Measurements from ENCODE around the gene HADHA.

DNA sequence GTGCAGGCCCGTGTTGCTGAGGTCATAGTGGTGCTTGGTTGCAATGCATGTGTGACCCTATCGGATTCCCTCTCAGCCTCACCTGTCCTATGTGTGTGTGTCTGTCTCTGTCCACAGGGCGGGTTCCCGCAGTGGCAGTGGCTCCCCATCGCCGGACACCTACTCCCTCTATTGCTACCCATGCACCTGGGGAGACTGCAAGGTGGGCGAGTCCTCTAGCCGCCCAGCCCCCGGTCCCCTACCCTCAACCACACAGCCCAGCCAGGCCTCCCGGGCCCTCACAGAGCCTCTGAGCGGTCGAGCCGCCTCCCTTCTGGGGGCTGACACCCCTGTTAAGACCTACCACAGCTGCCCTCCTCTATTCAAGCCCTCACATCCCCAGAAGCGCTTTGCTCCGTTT, 57.3 kb downstream of the HADHA start:
- TF ChIP-seq, protein P1, sequence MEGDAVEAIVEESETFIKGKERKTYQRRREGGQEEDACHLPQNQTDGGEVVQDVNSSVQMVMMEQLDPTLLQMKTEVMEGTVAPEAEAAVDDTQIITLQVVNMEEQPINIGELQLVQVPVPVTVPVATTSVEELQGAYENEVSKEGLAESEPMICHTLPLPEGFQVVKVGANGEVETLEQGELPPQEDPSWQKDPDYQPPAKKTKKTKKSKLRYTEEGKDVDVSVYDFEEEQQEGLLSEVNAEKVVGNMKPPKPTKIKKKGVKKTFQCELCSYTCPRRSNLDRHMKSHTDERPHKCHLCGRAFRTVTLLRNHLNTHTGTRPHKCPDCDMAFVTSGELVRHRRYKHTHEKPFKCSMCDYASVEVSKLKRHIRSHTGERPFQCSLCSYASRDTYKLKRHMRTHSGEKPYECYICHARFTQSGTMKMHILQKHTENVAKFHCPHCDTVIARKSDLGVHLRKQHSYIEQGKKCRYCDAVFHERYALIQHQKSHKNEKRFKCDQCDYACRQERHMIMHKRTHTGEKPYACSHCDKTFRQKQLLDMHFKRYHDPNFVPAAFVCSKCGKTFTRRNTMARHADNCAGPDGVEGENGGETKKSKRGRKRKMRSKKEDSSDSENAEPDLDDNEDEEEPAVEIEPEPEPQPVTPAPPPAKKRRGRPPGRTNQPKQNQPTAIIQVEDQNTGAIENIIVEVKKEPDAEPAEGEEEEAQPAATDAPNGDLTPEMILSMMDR (IDR thresholded peaks at IDR 0.05) = no peak
- no peak for TF ChIP-seq POLR2A (IDR thresholded peaks at IDR 0.05)
